Neural crest cell (in vitro differentiated cells): ENCODE results near the gene FAAP100. TPM values are rescaled to one million over a fixed set of nuclear protein-coding genes. Genes with fewer than 3 reads are reported as not detected.
A peak's percentile ranks its signal among the peaks of the same experiment; 100 is the strongest.

Source experiments
- DNase-seq: peaks from one replicate; pipeline ENCODE4 v3.0.0; 2021; ENCODE audit warnings: low read depth, mixed read lengths, low spot score
- H3K27ac Mint-ChIP-seq: one replicate; pipeline ENCODE4 v1.8.0; 2021; ENCODE audit warnings: mild to moderate bottlenecking, mixed read lengths; ENCODE audit not compliant: unreplicated experiment
- H3K27me3 Mint-ChIP-seq: 2 replicates; pipeline ENCODE4 v1.8.0; 2021; ENCODE audit warnings: low read depth, mild to moderate bottlenecking, mixed read lengths
- H3K36me3 Mint-ChIP-seq: 2 replicates; pipeline ENCODE4 v1.8.0; 2021; ENCODE audit warnings: low read depth, mild to moderate bottlenecking, mixed read lengths
- H3K4me1 Mint-ChIP-seq: 2 replicates; pipeline ENCODE4 v1.8.0; 2021; ENCODE audit warnings: mixed read lengths
- H3K4me3 Mint-ChIP-seq: one replicate; pipeline ENCODE4 v1.8.0; 2021; ENCODE audit warnings: mild to moderate bottlenecking, mixed read lengths
- H3K9me3 Mint-ChIP-seq: 2 replicates; pipeline ENCODE4 v1.8.0; 2021; ENCODE audit warnings: mixed read lengths
- CTCF ChIP-seq: fragments of 200-600 bp; sonication (generic); conservative IDR thresholded peaks from 2 replicates; pipeline ENCODE4 v1.5.0; 2021; ENCODE audit warnings: antibody characterized with exemption, mild to moderate bottlenecking
- total RNA-seq: library from RNA; stranded (reverse); gene quantifications from 2 replicates; pipeline ENCODE4 v1.2.1, GENCODE V29; 2021

FAAP100 gene
- total RNA-seq, 1 donor from 2014 or later = 48.3 TPM

DNA sequence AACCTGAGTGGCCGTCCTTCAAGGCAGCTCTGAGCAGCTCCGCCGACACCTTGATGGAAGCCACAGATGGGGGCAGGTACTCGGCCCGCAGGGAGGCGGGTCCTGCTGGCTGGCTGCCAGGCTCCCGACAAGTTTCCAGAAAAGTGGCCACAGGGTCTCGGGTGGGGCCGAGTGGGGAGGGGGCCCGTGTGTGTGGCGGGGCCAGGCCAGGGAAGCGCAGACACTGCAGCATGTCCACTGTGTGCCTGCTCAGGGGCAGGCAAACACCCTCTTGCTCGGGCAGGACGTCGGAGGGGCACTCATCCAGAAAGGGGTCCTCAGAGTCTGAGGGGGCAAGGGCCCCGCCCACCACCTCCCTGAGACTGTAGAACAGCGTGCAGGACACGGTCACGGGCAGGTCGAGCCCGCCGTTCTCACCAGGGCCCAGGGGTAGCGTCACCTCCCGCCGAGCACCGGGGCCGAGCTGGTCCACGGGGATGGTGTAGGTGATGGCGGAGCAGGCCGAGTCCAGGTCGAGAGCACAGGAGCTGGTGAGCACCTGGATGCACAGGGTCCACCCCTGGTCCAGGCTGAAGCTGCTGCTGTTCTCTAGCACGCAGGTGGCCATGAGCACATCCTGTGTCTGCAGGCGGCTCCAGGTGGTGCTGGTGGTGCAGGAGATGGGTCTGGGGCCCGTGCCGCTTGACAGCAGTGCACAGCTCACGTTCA lies 5.1 kb downstream of the FAAP100 start:
- Mint-ChIP-seq H3K4me1 (peaks cover 14% of the 10 kb centered on the region), H3K36me3 (peaks cover 4% of the 10 kb centered on the region), H3K4me3 (no peak overlapping the region), H3K27me3 (peaks cover 3% of the 10 kb centered on the region), H3K27ac (no peak overlapping the region), H3K9me3 (no peaks in the 10 kb centered on the region)
- TF ChIP-seq CTCF = no peak
- DNase-seq = no peak

DNA sequence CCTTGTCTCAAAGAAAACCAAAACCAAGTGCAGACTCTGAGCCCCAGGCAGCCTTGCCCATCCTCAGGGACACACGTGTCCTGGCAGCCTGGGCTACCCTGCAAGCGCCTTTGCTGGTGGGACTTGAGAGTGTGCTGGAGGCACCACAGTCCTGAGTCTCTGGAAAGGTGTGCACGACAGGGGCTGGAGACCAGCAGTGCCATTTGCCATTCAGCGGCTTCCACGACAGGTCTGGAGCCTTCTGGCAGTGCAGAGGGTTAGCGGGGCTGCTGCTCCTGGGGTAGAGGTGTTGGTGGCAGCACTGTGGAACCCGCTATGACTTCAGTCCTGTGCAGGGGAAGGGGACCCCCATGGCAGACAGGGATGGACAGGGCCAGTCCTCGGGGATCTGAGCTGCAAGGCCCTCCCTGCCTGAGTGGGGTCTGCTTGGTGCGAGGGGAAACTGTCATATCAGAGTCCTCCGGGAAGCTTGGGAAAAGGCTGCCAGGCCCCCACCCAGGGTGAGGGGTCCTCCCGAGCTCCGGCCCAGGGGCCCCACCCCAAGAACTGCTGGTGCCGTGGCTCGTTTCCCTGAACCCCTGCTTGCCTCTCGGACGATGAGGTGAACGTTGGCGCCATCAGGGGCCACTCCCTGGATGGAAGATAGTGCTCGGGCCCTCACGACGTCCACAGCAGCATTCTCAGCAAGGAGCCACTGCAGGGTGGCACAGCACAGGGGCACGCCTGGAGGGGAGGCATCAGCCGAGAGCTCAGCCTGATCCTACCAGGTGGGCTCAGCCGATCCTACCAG lies 6.8 kb downstream of the FAAP100 start:
- Mint-ChIP-seq H3K9me3 (no peaks in the 10 kb centered on the region), H3K27ac (no peak overlapping the region), H3K36me3 (peaks cover 4% of the 10 kb centered on the region), H3K4me1 (peaks cover 7% of the 10 kb centered on the region), H3K27me3 (no peaks in the 10 kb centered on the region), H3K4me3 (no peak overlapping the region)
- TF ChIP-seq CTCF = no peak
- no peak for DNase-seq

DNA sequence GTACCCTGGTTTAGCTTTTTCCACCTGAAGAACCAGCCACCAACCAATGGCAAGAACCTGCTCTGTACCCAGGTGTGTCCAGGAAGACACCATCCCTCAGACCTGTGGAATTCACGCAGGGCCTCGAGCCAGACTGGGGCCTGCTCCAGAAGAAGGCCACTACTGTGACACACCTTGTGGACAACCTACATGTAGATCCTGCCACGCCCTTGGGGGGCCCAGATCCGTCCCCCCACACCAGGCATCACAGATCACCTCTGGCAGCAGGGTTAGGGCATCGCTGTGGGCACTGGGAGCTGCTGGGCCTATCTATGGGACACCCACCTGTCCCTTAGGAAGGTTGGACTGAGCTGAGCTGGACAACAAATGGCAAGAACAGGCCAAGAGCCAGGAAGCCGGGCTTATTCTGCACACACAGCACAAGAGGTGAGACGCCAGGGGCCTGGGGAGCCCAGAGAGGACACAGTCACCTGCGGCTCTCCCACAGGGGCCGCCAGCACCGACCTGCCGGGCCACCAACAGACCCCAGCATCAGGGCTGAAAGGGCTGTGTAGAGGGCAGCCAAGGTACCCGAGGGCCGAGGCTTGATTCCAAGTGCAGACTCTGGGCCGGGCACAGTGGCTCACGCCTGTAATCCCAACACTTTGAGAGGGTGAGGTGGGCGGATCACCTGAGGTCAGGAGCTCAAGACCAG lies 7.7 kb downstream of the FAAP100 start:
- no peaks in the 10 kb centered on the region for H3K27me3 Mint-ChIP-seq
- peaks cover 2% of the 10 kb centered on the region for H3K4me1 Mint-ChIP-seq
- H3K36me3 Mint-ChIP-seq = peaks cover 1% of the 10 kb centered on the region
- no peaks in the 10 kb centered on the region for H3K9me3 Mint-ChIP-seq
- no peak for DNase-seq
- TF ChIP-seq CTCF = no peak
- peak overlapping the region; percentile 19 for H3K4me3 Mint-ChIP-seq
- H3K27ac Mint-ChIP-seq = no peak overlapping the region

- Mint-ChIP-seq H3K27me3 (no peaks in the 10 kb centered on the region), H3K36me3 (no peaks in the 10 kb centered on the region), H3K4me1 (no peaks in the 10 kb centered on the region), H3K27ac (no peak overlapping the region), H3K9me3 (no peaks in the 10 kb centered on the region), H3K4me3 (no peak overlapping the region)
- TF ChIP-seq CTCF = no peak
- DNase-seq = no peak
Observed at GRCh38 chr17:81543756-81544155, 8.4 kb downstream of the FAAP100 start.

DNA sequence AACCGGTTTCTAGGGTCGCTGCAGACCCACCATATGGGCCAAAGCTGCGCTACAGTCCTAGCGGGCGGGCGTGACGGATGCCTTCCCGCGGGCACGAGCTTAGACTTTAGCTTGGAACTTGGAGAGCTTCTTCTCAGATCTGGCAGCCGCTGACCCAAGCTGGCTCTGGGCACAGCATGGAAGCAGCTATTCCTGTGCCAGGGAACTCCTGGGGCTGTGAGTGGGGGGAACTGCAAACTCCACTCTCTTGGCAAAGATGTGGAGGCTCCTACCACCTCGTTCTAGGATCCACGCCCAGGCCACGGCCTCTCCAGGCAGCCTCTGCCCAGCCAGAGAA lies 8.8 kb downstream of the FAAP100 start:
- H3K4me3 Mint-ChIP-seq = no peak overlapping the region
- no peaks in the 10 kb centered on the region for H3K36me3 Mint-ChIP-seq
- TF ChIP-seq CTCF = no peak
- H3K4me1 Mint-ChIP-seq = no peaks in the 10 kb centered on the region
- no peak overlapping the region for H3K27ac Mint-ChIP-seq
- no peaks in the 10 kb centered on the region for H3K9me3 Mint-ChIP-seq
- no peak for DNase-seq
- H3K27me3 Mint-ChIP-seq = peaks cover 3% of the 10 kb centered on the region
